ENCODE results near the gene TRAF7.

GRCh38 chr16:2187212-2187611 is 31.6 kb downstream of the TRAF7 start:
- TF ChIP-seq GATA2 (IDR thresholded peaks at IDR 0.05; ENCODE audit: low read depth, low read length) (no peak), GATA3 (IDR thresholded peaks at IDR 0.05; ENCODE audit: low read depth, low read length) (no peak)

All from SH-SY5Y (cell line).